IMR-90 (cell line): ENCODE measurements around the gene PPM1M. TPM values are rescaled to one million over a fixed set of nuclear protein-coding genes. Genes with fewer than 3 reads are reported as not detected.
A peak's percentile ranks its signal among the peaks of the same experiment; 100 is the strongest.

Experiments
- ATAC-seq: fragments of 200-7000 bp; cut with Tn5 transposase; 2 replicates; pipeline ENCODE4 v1.9.1; 2020; ENCODE audit warnings: low read depth, mild to moderate bottlenecking, moderate library complexity
- BruUV-seq: library from RNA; stranded (reverse); fragments of 400-500 nt; replicated peaks from 2 replicates; lab custom pipeline; 2021; lab: Mats Ljungman, UMichigan
- CTCF ChIA-PET: fragments of 300-600 bp; formaldehyde crosslinking; extraction: SDS; loops from one replicate; lab custom pipeline; 2021; ENCODE audit warnings: antibody characterized with exemption; lab: Yijun Ruan, JAX
- POLR2A ChIA-PET: fragments of 300-600 bp; sonication (Branson Sonifier 250); formaldehyde crosslinking; loops from one replicate; lab custom pipeline; 2022; ENCODE audit warnings: antibody characterized with exemption; ENCODE audit not compliant: unreplicated experiment; lab: Charles Lee
- DNase-seq: peaks from one replicate; pipeline ENCODE4 v3.0.0; 2013
- H2AFZ ChIP-seq: replicated peaks from 2 replicates; pipeline ENCODE3; 2013; ENCODE audit warnings: low read length, mild to moderate bottlenecking; ENCODE audit not compliant: poor library complexity
- H2AK5ac ChIP-seq: 2 replicates; pipeline ENCODE4 v1.6.1; 2013; ENCODE audit warnings: low read depth, low read length, inconsistent platforms
- H2AK9ac ChIP-seq: replicated peaks from 2 replicates; pipeline ENCODE3; 2013; ENCODE audit warnings: mild to moderate bottlenecking, low read depth, low read length, moderate library complexity; ENCODE audit not compliant: poor library complexity
- H2BK120ac ChIP-seq: 2 replicates; pipeline ENCODE4 v1.6.1; 2013; ENCODE audit warnings: low read depth, low read length, inconsistent platforms
- H2BK15ac ChIP-seq: 3 replicates; pipeline ENCODE4 v1.6.1; 2013; ENCODE audit warnings: low read depth, low read length, inconsistent platforms
- H2BK20ac ChIP-seq: 2 replicates; pipeline ENCODE4 v1.6.1; 2013; ENCODE audit warnings: low read depth, mild to moderate bottlenecking, inconsistent platforms, low read length, moderate library complexity
- H2BK5ac ChIP-seq: 2 replicates; pipeline ENCODE4 v1.6.1; 2013; ENCODE audit warnings: mild to moderate bottlenecking, low read depth, low read length, inconsistent platforms; ENCODE audit not compliant: poor library complexity, severe bottlenecking
- H3K14ac ChIP-seq: replicated peaks from 2 replicates; pipeline ENCODE4 v1.6.1; 2013; ENCODE audit warnings: low read depth, low read length, inconsistent platforms
- H3K18ac ChIP-seq: 2 replicates; pipeline ENCODE4 v1.6.1; 2013; ENCODE audit warnings: low read depth, low read length, control low read depth
- H3K23ac ChIP-seq: 2 replicates; pipeline ENCODE4 v1.6.1; 2013; ENCODE audit warnings: low read depth, low read length, inconsistent platforms
- H3K27ac ChIP-seq: 2 replicates; pipeline ENCODE4 v1.5.1; 2013; ENCODE audit warnings: mild to moderate bottlenecking, control low read depth, low read length; ENCODE audit not compliant: insufficient read depth
- H3K27me3 ChIP-seq: 2 replicates; pipeline ENCODE4 v1.6.1; 2013; ENCODE audit warnings: low read length; ENCODE audit not compliant: control insufficient read depth, insufficient read depth
- H3K36me3 ChIP-seq: 2 replicates; pipeline ENCODE4 v1.6.1; 2013; ENCODE audit warnings: low read length, mixed read lengths; ENCODE audit not compliant: control insufficient read depth, insufficient read depth
- H3K4ac ChIP-seq: 2 replicates; pipeline ENCODE4 v1.6.1; 2013; ENCODE audit warnings: low read depth, low read length, inconsistent platforms
- H3K4me1 ChIP-seq: 2 replicates; pipeline ENCODE4 v1.6.1; 2013; ENCODE audit warnings: low read length, mixed read lengths; ENCODE audit not compliant: control insufficient read depth, insufficient read depth
- H3K4me2 ChIP-seq: 2 replicates; pipeline ENCODE4 v1.6.1; 2013; ENCODE audit warnings: low read depth, mild to moderate bottlenecking, control low read depth, low read length, moderate library complexity
- H3K4me3 ChIP-seq: 2 replicates; pipeline ENCODE4 v1.5.1; 2013; ENCODE audit warnings: low read depth, mild to moderate bottlenecking, control low read depth, low read length, moderate library complexity; ENCODE audit not compliant: insufficient read depth
- H3K56ac ChIP-seq: 2 replicates; pipeline ENCODE4 v1.6.1; 2013; ENCODE audit warnings: low read length, inconsistent platforms; ENCODE audit not compliant: insufficient read depth; ENCODE audit errors: extremely low read depth
- H3K79me1 ChIP-seq, 2 experiments: 2 replicates each; pipeline ENCODE4 v1.6.1; 2013; ENCODE audit warnings: low read length in 2 of 2, inconsistent platforms in 1 of 2, low read depth in 1 of 2
- H3K9ac ChIP-seq: 2 replicates; pipeline ENCODE4 v1.6.1; 2013; ENCODE audit warnings: low read depth, low read length, control low read depth
- H3K9me1 ChIP-seq: 2 replicates; pipeline ENCODE4 v1.6.1; 2013; ENCODE audit warnings: low read length, inconsistent platforms; ENCODE audit not compliant: insufficient read depth
- H3K9me3 ChIP-seq: 2 replicates; pipeline ENCODE4 v1.6.1; 2013; ENCODE audit warnings: low read length; ENCODE audit not compliant: control insufficient read depth, insufficient read depth
- H4K20me1 ChIP-seq: 2 replicates; pipeline ENCODE4 v1.6.1; 2013; ENCODE audit warnings: low read length, inconsistent platforms; ENCODE audit not compliant: insufficient read depth
- H4K5ac ChIP-seq: 2 replicates; pipeline ENCODE4 v1.6.1; 2013; ENCODE audit warnings: mild to moderate bottlenecking, low read depth, low read length, control low read depth
- H4K8ac ChIP-seq, 2 experiments: 2 replicates each; pipeline ENCODE4 v1.6.1; 2013; ENCODE audit warnings: low read depth in 2 of 2, low read length in 2 of 2, control low read depth in 1 of 2, inconsistent platforms in 1 of 2
- H4K91ac ChIP-seq: 2 replicates; pipeline ENCODE4 v1.6.1; 2013; ENCODE audit warnings: low read depth, low read length, inconsistent platforms; ENCODE audit not compliant: insufficient read depth
- CHD1 ChIP-seq: IDR thresholded peaks from 2 replicates; pipeline ENCODE4 v1.6.1; 2012; ENCODE audit warnings: low read depth, low read length, improper control_type of control experiment
- CTCF ChIP-seq: conservative IDR thresholded peaks from 2 replicates; pipeline ENCODE4 v1.5.1; 2012; ENCODE audit warnings: mild to moderate bottlenecking, low read depth, low read length, improper control_type of control experiment
- FOS ChIP-seq: fragments of 150-350 bp; IDR thresholded peaks from 2 replicates; pipeline ENCODE4 v1.6.1; 2016; ENCODE audit warnings: low read depth, low read length
- RFX5 ChIP-seq: IDR thresholded peaks from 2 replicates; pipeline ENCODE4 v1.8.0; 2012; ENCODE audit warnings: low read depth, mild to moderate bottlenecking, low read length, moderate library complexity
- USF2 ChIP-seq: fragments of 150-350 bp; IDR thresholded peaks from 2 replicates; pipeline ENCODE4 v1.6.1; 2017; ENCODE audit warnings: mild to moderate bottlenecking, antibody characterized with exemption, low read length, low read depth
- WGBS, 2 experiments: methylation state at CpG; one replicate each; pipeline versions ENCODE4 v1.1.5 to v1.1.7; 2013; ENCODE audit warnings: missing lambda C conversion rate in 2 of 2; ENCODE audit not compliant: insufficient read length in 1 of 2; ENCODE audit errors: extremely low coverage in 2 of 2; 5-methylcytosine and 5-hydroxymethylcytosine counted together
- dilution Hi-C: fragments of 300-500 bp; cut with HindIII; formaldehyde crosslinking; loops from one replicate; pipeline ENCODE4 v1.14.3; 2018; ENCODE audit warnings: low sequenced_read_pairs; ENCODE audit not compliant: unreplicated experiment
- in situ Hi-C: fragments of 300-500 bp; cut with MboI; formaldehyde crosslinking; loops from 3 replicates; pipeline ENCODE4 v1.14.3; 2019; ENCODE audit warnings: low sequenced_read_pairs, inconsistent platforms, mixed read lengths
- intact Hi-C: fragments of 100-400 bp; cut with micrococcal nuclease; formaldehyde crosslinking; loops from 2 replicates; pipeline ENCODE4 v1.10.0; 2022
- polyA plus RNA-seq, 3 experiments: library from polyadenylated mRNA; depleted of rRNA; stranded (reverse); fragments of >200 nt; gene quantifications; 2 replicates each; pipeline ENCODE4 v1.2.3, GENCODE V29; 2012; ENCODE audit warnings: low replicate concordance in 1 of 3
- total RNA-seq: library from RNA; depleted of rRNA; stranded (reverse); fragments of >200 nt; gene quantifications from 2 replicates; pipeline ENCODE4 v1.2.3, GENCODE V29; 2012

Gene PPM1M
- total and polyA plus RNA-seq, 2 of the 4 experiments (the other 2 are of a cell fraction), result 12.2 to 18.1 TPM

- H2BK15ac ChIP-seq, result no peak overlapping the region
- H3K9ac ChIP-seq, result no peak overlapping the region
- no peaks in the 10 kb centered on the region for H3K27me3 ChIP-seq
- peaks cover 0 to 6% of the 10 kb centered on the region in 2 experiments; a peak in 1 of 4 replicates for H3K79me1 ChIP-seq
- no peak overlapping the region for H2BK5ac ChIP-seq
- no peak overlapping the region for H3K23ac ChIP-seq
- H4K5ac ChIP-seq, result no peak overlapping the region
- in situ Hi-C loops (no loop called here), intact Hi-C loops (no loop called here), dilution Hi-C loops (no loop called here)
- no peak overlapping the region for H2AK9ac ChIP-seq
- H4K8ac ChIP-seq, result no peak overlapping the region
- no peak overlapping the region for H2AFZ ChIP-seq
- peak overlapping the region; percentile 82; the same call in 1 of the 2 replicates for H2AK5ac ChIP-seq
- no peak for DNase-seq
- ChIA-PET CTCF (no interaction called here), POLR2A (no interaction called here)
- peaks cover 8% of the 10 kb centered on the region for H3K4me1 ChIP-seq
- H4K20me1 ChIP-seq, result peaks cover 15% of the 10 kb centered on the region
- no peak overlapping the region for H2BK20ac ChIP-seq
- H3K36me3 ChIP-seq, result peaks cover 21% of the 10 kb centered on the region
- H3K4me2 ChIP-seq, result no peak overlapping the region
- H3K4me3 ChIP-seq, result no peak overlapping the region
- WGBS, 2 experiments, result 100% methylated on average over 2 of the region's 12 CpGs; no CpG with 5 or more reads in 1 of the 2 experiments
- no peak overlapping the region for H3K27ac ChIP-seq
- peaks cover 16% of the 10 kb centered on the region for H3K9me1 ChIP-seq
- TF ChIP-seq RFX5 (no peak), CTCF (no peak), USF2 (no peak), CHD1 (no peak), FOS (no peak)
- H2BK120ac ChIP-seq, result no peak overlapping the region
- no peak overlapping the region; the same call in 1 of the 2 replicates for H4K91ac ChIP-seq
- H3K18ac ChIP-seq, result no peak overlapping the region
- no peak for ATAC-seq
- BruUV-seq, result no TSS peak
- no peak overlapping the region for H3K14ac ChIP-seq
- H3K9me3 ChIP-seq, result no peaks in the 10 kb centered on the region
- no peak overlapping the region for H3K4ac ChIP-seq
- no peak overlapping the region for H3K56ac ChIP-seq
These were observed 27.1 kb upstream of the PPM1M start for GRCh38 chr3:52218454-52218853.
